Loucy (cell line): ENCODE results near the gene WDR37.

Source experiments
- EZH2phosphoT487 ChIP-seq: fragments of 200-600 bp; IDR thresholded peaks from 2 replicates; pipeline ENCODE4 v1.6.1; 2018; ENCODE audit warnings: antibody characterized with exemption, mild to moderate bottlenecking, moderate library complexity, borderline replicate concordance
- TF ChIP-seq, protein P1 (sequence below): fragments of 200-600 bp; sonication (generic); conservative IDR thresholded peaks from 2 replicates; pipeline ENCODE4 v1.5.1; 2014; ENCODE audit warnings: mild to moderate bottlenecking, antibody characterized with exemption, low read length

DNA sequence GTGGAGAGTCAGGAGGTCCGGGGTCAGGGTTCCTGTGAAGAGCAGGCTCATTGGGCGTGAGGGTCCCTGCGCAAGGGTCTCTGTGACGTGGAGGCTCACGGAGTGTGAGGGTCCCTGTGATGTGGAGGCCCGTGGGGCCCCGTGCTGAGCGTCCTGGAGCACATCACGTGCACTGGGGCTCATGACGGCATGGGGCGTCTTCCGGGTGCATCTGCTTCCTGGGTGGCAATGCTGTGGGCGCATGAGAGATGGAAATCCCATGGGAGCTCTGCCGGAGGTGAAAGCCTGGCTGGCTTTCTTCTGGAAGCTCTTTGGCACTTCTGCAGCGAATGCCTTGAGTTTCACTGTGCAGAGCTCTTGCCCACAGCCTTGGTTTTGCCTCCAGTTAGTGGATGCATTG is 71.4 kb downstream of the WDR37 start:
- TF ChIP-seq, protein P1, sequence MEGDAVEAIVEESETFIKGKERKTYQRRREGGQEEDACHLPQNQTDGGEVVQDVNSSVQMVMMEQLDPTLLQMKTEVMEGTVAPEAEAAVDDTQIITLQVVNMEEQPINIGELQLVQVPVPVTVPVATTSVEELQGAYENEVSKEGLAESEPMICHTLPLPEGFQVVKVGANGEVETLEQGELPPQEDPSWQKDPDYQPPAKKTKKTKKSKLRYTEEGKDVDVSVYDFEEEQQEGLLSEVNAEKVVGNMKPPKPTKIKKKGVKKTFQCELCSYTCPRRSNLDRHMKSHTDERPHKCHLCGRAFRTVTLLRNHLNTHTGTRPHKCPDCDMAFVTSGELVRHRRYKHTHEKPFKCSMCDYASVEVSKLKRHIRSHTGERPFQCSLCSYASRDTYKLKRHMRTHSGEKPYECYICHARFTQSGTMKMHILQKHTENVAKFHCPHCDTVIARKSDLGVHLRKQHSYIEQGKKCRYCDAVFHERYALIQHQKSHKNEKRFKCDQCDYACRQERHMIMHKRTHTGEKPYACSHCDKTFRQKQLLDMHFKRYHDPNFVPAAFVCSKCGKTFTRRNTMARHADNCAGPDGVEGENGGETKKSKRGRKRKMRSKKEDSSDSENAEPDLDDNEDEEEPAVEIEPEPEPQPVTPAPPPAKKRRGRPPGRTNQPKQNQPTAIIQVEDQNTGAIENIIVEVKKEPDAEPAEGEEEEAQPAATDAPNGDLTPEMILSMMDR: no peak
- no peak for TF ChIP-seq EZH2phosphoT487
